Choroid plexus epithelial cell (primary cell): Measurements from ENCODE around the gene ARHGEF4.

Experiments
- DNase-seq: peaks from one replicate; pipeline ENCODE4 v3.0.0-alpha.2; 2010; ENCODE audit warnings: low read depth
- H3K4me3 ChIP-seq: 2 replicates; pipeline ENCODE4 v1.5.1; 2011; ENCODE audit warnings: low read depth, mild to moderate bottlenecking, control low read depth, low read length, moderate library complexity
- TF ChIP-seq, protein P1 (sequence below): conservative IDR thresholded peaks from 2 replicates; pipeline ENCODE4 v1.5.1; 2011; ENCODE audit warnings: low read depth, mild to moderate bottlenecking, control low read depth, inconsistent platforms, low read length, moderate library complexity

ARHGEF4 gene

GRCh38 chr2:130933501-130933900, 96.8 kb downstream of the ARHGEF4 start:
- TF ChIP-seq, protein P1, sequence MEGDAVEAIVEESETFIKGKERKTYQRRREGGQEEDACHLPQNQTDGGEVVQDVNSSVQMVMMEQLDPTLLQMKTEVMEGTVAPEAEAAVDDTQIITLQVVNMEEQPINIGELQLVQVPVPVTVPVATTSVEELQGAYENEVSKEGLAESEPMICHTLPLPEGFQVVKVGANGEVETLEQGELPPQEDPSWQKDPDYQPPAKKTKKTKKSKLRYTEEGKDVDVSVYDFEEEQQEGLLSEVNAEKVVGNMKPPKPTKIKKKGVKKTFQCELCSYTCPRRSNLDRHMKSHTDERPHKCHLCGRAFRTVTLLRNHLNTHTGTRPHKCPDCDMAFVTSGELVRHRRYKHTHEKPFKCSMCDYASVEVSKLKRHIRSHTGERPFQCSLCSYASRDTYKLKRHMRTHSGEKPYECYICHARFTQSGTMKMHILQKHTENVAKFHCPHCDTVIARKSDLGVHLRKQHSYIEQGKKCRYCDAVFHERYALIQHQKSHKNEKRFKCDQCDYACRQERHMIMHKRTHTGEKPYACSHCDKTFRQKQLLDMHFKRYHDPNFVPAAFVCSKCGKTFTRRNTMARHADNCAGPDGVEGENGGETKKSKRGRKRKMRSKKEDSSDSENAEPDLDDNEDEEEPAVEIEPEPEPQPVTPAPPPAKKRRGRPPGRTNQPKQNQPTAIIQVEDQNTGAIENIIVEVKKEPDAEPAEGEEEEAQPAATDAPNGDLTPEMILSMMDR: no peak
- no peak for DNase-seq
- no peak overlapping the region for H3K4me3 ChIP-seq

DNA sequence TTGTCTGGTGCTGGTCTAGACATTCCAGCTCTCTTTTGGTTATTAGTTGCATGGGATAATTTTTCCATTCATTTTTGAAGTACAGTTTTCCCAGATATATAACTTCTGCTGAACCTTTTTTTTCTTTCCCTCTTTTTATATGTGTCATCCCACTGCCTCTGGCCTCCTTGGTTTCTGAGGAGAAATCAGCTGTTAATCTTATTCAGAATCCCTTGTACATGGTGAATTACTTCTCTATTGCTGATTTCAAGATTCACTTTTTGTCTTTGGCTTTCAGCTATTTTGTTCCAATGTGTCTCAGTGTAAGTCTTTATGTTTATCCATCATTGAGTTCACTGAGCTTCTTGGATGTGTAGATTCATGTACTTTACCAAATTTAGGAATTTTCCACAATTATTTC, 99.7 kb downstream of the ARHGEF4 start:
- TF ChIP-seq, protein P1: no peak
- no peak overlapping the region for H3K4me3 ChIP-seq
- DNase-seq: no peak

GRCh38 chr2:130947967-130948366, 111.3 kb downstream of the ARHGEF4 start:
- no peak for DNase-seq
- H3K4me3 ChIP-seq: no peak overlapping the region
- TF ChIP-seq, protein P1: no peak

- H3K4me3 ChIP-seq: no peak overlapping the region
- TF ChIP-seq, protein P1: no peak
- DNase-seq: no peak
Observed at GRCh38 chr2:130949954-130950353, 113.2 kb downstream of the ARHGEF4 start.

DNA sequence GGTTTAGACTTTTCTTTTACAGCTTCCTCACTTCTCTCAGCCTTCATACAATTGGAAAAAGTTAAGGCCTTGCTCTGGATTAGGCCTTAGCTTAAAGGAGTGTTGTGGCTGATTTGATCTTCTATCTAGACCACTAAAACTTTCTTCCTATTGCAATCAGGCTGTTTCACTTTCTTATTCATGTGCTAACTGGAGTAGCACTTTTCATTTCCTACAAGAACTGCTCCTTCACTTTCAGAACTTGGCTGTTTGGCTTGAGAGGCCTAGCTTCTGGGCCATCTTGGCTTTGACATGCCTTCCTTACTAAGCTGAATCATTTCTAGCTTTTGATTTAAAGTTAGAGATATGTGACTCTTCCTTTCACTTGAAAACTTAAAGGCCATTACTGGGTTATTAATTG, 114.3 kb downstream of the ARHGEF4 start:
- TF ChIP-seq, protein P1: no peak
- H3K4me3 ChIP-seq: no peak overlapping the region
- no peak for DNase-seq

DNA sequence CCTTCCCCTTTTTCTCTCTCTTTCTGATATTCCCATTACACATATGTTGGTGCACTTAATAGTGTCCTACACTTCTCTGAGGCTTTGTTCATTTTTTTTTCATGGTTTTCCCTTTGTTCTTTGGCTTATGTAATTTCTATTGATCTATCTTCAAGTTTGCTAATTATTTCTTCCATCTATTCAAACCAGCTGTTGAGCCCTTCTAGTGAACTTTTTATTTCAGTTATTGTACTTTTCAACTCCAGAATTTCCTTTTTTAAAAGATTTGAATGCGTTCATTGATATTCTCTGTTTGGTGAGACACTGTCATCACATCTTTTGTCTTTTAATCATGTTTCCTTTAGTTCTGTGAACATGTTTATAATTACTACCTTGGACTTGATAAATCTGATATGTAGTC, 118.2 kb downstream of the ARHGEF4 start:
- TF ChIP-seq, protein P1: no peak
- no peak for DNase-seq

GRCh38 chr2:130957915-130958314, 121.2 kb downstream of the ARHGEF4 start:
- TF ChIP-seq, protein P1: no peak
- DNase-seq: no peak

More for the DNA sequence above, 118.2 kb downstream of the ARHGEF4 start:
- H3K4me3 ChIP-seq: no peak overlapping the region

More at GRCh38 chr2:130957915-130958314, 121.2 kb downstream of the ARHGEF4 start:
- H3K4me3 ChIP-seq: no peak overlapping the region
